Measurements from ENCODE around the gene PRKCH. TPM values are rescaled to one million over a fixed set of nuclear protein-coding genes. Genes with fewer than 3 reads are reported as not detected.

Gene PRKCH
- total RNA-seq, 1 experiment from 2014 or later: 170 TPM

- no peaks in the 10 kb centered on the region for H3K27me3 ChIP-seq (ENCODE audit: low read length)
- H3K9ac ChIP-seq (ENCODE audit: low read length): no peak overlapping the region
- ChIA-PET POLR2A (ENCODE audit: unreplicated experiment) (no interaction called here), CTCF (no interaction called here)
- BruUV-seq (replicated peaks): no TSS peak
- H3K4me3 ChIP-seq (ENCODE audit: low read length): no peak overlapping the region
- no peaks in the 10 kb centered on the region for H3K9me2 ChIP-seq (replicated peaks; ENCODE audit: low read length)
- peaks cover 9% of the 10 kb centered on the region for H3K79me2 ChIP-seq (ENCODE audit: low read length)
- H4K20me1 ChIP-seq (ENCODE audit: low read length): no peaks in the 10 kb centered on the region
- H2AFZ ChIP-seq (ENCODE audit: low read length): no peak overlapping the region
- DNase-seq: no peak
- no peak for ATAC-seq
- peaks cover 14% of the 10 kb centered on the region for H3K36me3 ChIP-seq (ENCODE audit: low read depth, low read length)
- H3K4me2 ChIP-seq (ENCODE audit: low read length): no peak overlapping the region
- no peaks in the 10 kb centered on the region for H3F3A ChIP-seq (ENCODE audit: low read length, unreplicated experiment)
- H3K27ac ChIP-seq (ENCODE audit: low read length): no peak overlapping the region
- peaks cover 15% of the 10 kb centered on the region for H3K9me3 ChIP-seq (ENCODE audit: low read length)
- H3K4me1 ChIP-seq (ENCODE audit: insufficient read depth, low read length): peaks cover 4% of the 10 kb centered on the region
- intact Hi-C loops (cut with micrococcal nuclease): no loop called here
- TF ChIP-seq EZH2 (IDR thresholded peaks at IDR 0.05; ENCODE audit: low read length, unreplicated experiment) (no peak), CTCF (conservative IDR thresholded peaks at IDR 0.05; ENCODE audit: low read depth, low read length) (no peak), EZH2phosphoT487 (IDR thresholded peaks at IDR 0.05; ENCODE audit: borderline replicate concordance, low read length) (no peak)
Measured at GRCh38 chr14:61374284-61374683, 52.9 kb downstream of the PRKCH start.

- ATAC-seq (no peak), DNase-seq (no peak)
- Histone ChIP-seq H3K36me3 (ENCODE audit: low read depth, low read length) (peaks cover 14% of the 10 kb centered on the region), H3K27ac (ENCODE audit: low read length) (no peak overlapping the region), H3K27me3 (ENCODE audit: low read length) (no peaks in the 10 kb centered on the region), H3F3A (ENCODE audit: low read length, unreplicated experiment) (no peaks in the 10 kb centered on the region), H3K79me2 (ENCODE audit: low read length) (0 out of 2 replicates have a peak, but pooled peaks cover 1% of the 10 kb centered on the region), H3K4me3 (ENCODE audit: low read length) (no peak overlapping the region), H3K4me1 (ENCODE audit: insufficient read depth, low read length) (no peaks in the 10 kb centered on the region), H3K9me3 (ENCODE audit: low read length) (peaks cover 15% of the 10 kb centered on the region), H4K20me1 (ENCODE audit: low read length) (no peaks in the 10 kb centered on the region), H3K9me2 (replicated peaks; ENCODE audit: low read length) (no peaks in the 10 kb centered on the region), H3K9ac (ENCODE audit: low read length) (no peak overlapping the region), H3K4me2 (ENCODE audit: low read length) (no peak overlapping the region), H2AFZ (ENCODE audit: low read length) (no peak overlapping the region)
- no peak for TF ChIP-seq EZH2 (IDR thresholded peaks at IDR 0.05; ENCODE audit: low read length, unreplicated experiment)
- TF ChIP-seq CTCF (conservative IDR thresholded peaks at IDR 0.05; ENCODE audit: low read depth, low read length): no peak
- no peak for TF ChIP-seq EZH2phosphoT487 (IDR thresholded peaks at IDR 0.05; ENCODE audit: borderline replicate concordance, low read length)
- BruUV-seq (replicated peaks): no TSS peak
- CTCF ChIA-PET: no interaction called here
- intact Hi-C loops (cut with micrococcal nuclease): no loop called here
- POLR2A ChIA-PET (ENCODE audit: unreplicated experiment): no interaction called here
Measured at GRCh38 chr14:61375218-61375617, 53.8 kb downstream of the PRKCH start.

DNA sequence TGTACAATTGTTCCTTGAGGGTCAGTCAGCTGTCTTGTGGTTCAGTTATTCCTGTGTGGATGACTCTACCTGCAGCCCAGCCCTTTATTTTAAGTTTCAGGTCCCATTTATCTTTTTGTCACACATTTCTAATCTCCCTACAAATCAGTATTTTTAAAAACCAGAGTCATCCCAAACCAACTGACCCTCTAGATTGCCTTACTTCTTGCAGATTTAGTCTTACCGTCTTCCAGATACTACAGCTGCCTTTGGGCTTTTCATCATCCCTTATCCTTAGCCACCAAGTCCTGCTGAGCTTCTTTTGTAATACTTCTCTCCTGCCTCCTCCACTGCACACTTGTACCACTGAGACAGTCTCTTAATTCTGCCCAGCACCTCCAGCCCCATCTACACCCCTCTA lies 54.9 kb downstream of the PRKCH start:
- H3K36me3 ChIP-seq (ENCODE audit: low read depth, low read length): peaks cover 14% of the 10 kb centered on the region
- no peak overlapping the region for H2AFZ ChIP-seq (ENCODE audit: low read length)
- ChIA-PET POLR2A (ENCODE audit: unreplicated experiment) (no interaction called here), CTCF (no interaction called here)
- no peaks in the 10 kb centered on the region for H3K27me3 ChIP-seq (ENCODE audit: low read length)
- TF ChIP-seq EZH2phosphoT487 (IDR thresholded peaks at IDR 0.05; ENCODE audit: borderline replicate concordance, low read length) (no peak), EZH2 (IDR thresholded peaks at IDR 0.05; ENCODE audit: low read length, unreplicated experiment) (no peak), CTCF (conservative IDR thresholded peaks at IDR 0.05; ENCODE audit: low read depth, low read length) (no peak)
- H3K9ac ChIP-seq (ENCODE audit: low read length): no peak overlapping the region
- BruUV-seq (replicated peaks): no TSS peak
- H3K9me3 ChIP-seq (ENCODE audit: low read length): peaks cover 15% of the 10 kb centered on the region
- H3K27ac ChIP-seq (ENCODE audit: low read length): no peak overlapping the region
- no peaks in the 10 kb centered on the region for H3F3A ChIP-seq (ENCODE audit: low read length, unreplicated experiment)
- H4K20me1 ChIP-seq (ENCODE audit: low read length): no peaks in the 10 kb centered on the region
- intact Hi-C loops (cut with micrococcal nuclease): no loop called here
- H3K4me2 ChIP-seq (ENCODE audit: low read length): no peak overlapping the region
- no peaks in the 10 kb centered on the region for H3K9me2 ChIP-seq (replicated peaks; ENCODE audit: low read length)
- DNase-seq (no peak), ATAC-seq (no peak)
- no peaks in the 10 kb centered on the region for H3K79me2 ChIP-seq (ENCODE audit: low read length)
- H3K4me1 ChIP-seq (ENCODE audit: insufficient read depth, low read length): no peaks in the 10 kb centered on the region
- no peak overlapping the region for H3K4me3 ChIP-seq (ENCODE audit: low read length)
